Measurements from ENCODE around the gene C22orf39.

DNA sequence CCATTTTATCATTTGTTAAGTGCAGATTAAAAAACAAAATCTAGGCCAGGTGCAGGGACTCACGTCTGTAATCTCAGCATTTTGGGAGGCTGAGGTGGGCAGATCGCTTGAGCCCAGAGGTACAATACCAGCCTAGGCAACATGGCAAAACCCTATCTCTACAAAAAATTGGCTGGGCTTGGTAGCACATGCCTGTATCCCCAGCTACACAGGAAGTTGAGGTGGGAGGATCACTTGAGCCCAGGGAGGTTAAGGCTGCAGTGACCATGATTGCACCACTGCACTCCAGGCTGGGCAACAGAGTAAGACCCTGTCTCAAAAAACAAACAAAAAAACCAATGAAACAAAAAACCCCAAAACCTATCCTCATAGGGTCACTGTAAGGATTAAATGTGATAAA lies 48.9 kb downstream of the C22orf39 start:
- TF ChIP-seq MAX (IDR thresholded peaks at IDR 0.05) (no peak), TCF12 (IDR thresholded peaks at IDR 0.05; ENCODE audit: low read depth) (no peak), YY1 (IDR thresholded peaks at IDR 0.05; ENCODE audit: low read depth) (no peak), FOXM1 (IDR thresholded peaks at IDR 0.05; ENCODE audit: borderline replicate concordance, low read depth) (no peak), RAD21 (IDR thresholded peaks at IDR 0.05; ENCODE audit: low read depth) (no peak), EP300 (IDR thresholded peaks at IDR 0.05; ENCODE audit: borderline replicate concordance) (no peak), ZBTB7A (IDR thresholded peaks at IDR 0.05; ENCODE audit: low read depth) (no peak), NFIC (IDR thresholded peaks at IDR 0.05) (no peak), USF1 (IDR thresholded peaks at IDR 0.05) (no peak)

Data from Ishikawa (cell line).